Endodermal cell (in vitro differentiated cells): ENCODE measurements around the gene ANKH. TPM values are rescaled to one million over a fixed set of nuclear protein-coding genes. Genes with fewer than 3 reads are reported as not detected.

ENCODE experiments used
- DNase-seq: peaks from one replicate; pipeline ENCODE4 v3.0.0-alpha.2; 2017
- H3K27ac ChIP-seq: 2 replicates; pipeline ENCODE4 v1.5.1; 2013; ENCODE audit warnings: mild to moderate bottlenecking, low read depth, low read length, moderate library complexity
- H3K27me3 ChIP-seq: 2 replicates; pipeline ENCODE4 v1.6.1; 2013; ENCODE audit warnings: mild to moderate bottlenecking, low read length, moderate library complexity; ENCODE audit not compliant: insufficient read depth, control insufficient read depth, poor library complexity, severe bottlenecking
- H3K36me3 ChIP-seq: 2 replicates; pipeline ENCODE4 v1.7.0; 2013; ENCODE audit warnings: mild to moderate bottlenecking, low read length, moderate library complexity; ENCODE audit not compliant: control insufficient read depth, insufficient read depth
- H3K4me1 ChIP-seq: one replicate; pipeline ENCODE4 v1.7.0; 2013; ENCODE audit warnings: low read length; ENCODE audit not compliant: control insufficient read depth, insufficient read depth
- H3K4me3 ChIP-seq: 2 replicates; pipeline ENCODE4 v1.5.1; 2013; ENCODE audit warnings: mild to moderate bottlenecking, low read length, moderate library complexity
- H3K9ac ChIP-seq: 2 replicates; pipeline ENCODE4 v1.6.1; 2013; ENCODE audit warnings: mild to moderate bottlenecking, low read length, moderate library complexity; ENCODE audit not compliant: poor library complexity, severe bottlenecking; ENCODE audit errors: extremely low read depth
- H3K9me3 ChIP-seq: 2 replicates; pipeline ENCODE4 v1.6.1; 2013; ENCODE audit warnings: mild to moderate bottlenecking, low read length, moderate library complexity; ENCODE audit not compliant: control insufficient read depth
- H3K27ac Mint-ChIP-seq: 2 replicates; pipeline ENCODE4 v1.8.0; 2020; ENCODE audit warnings: mixed read lengths
- H3K27me3 Mint-ChIP-seq: 2 replicates; pipeline ENCODE4 v1.8.0; 2021; ENCODE audit warnings: mild to moderate bottlenecking, mixed read lengths; ENCODE audit not compliant: insufficient read depth
- H3K36me3 Mint-ChIP-seq: 2 replicates; pipeline ENCODE4 v1.8.0; 2020; ENCODE audit warnings: low read depth, mixed read lengths
- H3K4me1 Mint-ChIP-seq: 2 replicates; pipeline ENCODE4 v1.8.0; 2020; ENCODE audit warnings: mixed read lengths
- H3K4me3 Mint-ChIP-seq: 2 replicates; pipeline ENCODE4 v1.8.0; 2020; ENCODE audit warnings: mild to moderate bottlenecking, moderate library complexity, mixed read lengths
- H3K9me3 Mint-ChIP-seq: 2 replicates; pipeline ENCODE4 v1.8.0; 2020; ENCODE audit warnings: mild to moderate bottlenecking, mixed read lengths
- WGBS, 2 experiments: methylation state at CpG; one replicate each; pipeline versions ENCODE4 v1.1.5 to v1.1.7; 2013; ENCODE audit warnings: missing lambda C conversion rate in 2 of 2, mixed read lengths in 1 of 2; ENCODE audit not compliant: insufficient coverage in 1 of 2, insufficient read length in 1 of 2; 5-methylcytosine and 5-hydroxymethylcytosine counted together
- total RNA-seq, 2 donors: library from RNA; stranded (reverse); fragmentation: NEBNext Ultra II Directional in 1 of 2; extraction: Animal tissue kit (Norgen Biotek cat#: 25700) in 1 of 2; gene quantifications; 2 replicates in 1 of 2; 3 replicates in 1 of 2; pipeline ENCODE4 v1.2.1, GENCODE V29; 2021
- TF ChIP-seq, protein P1 (sequence below): fragments of 200-600 bp; sonication (generic); conservative IDR thresholded peaks from 2 replicates; pipeline ENCODE4 v1.5.0; 2021; ENCODE audit warnings: antibody characterized with exemption, mild to moderate bottlenecking

Gene ANKH
- total RNA-seq, 2 donors from 2014 or later = 26.5 to 43.4 TPM

GRCh38 chr5:14790911-14791310 is 80.7 kb downstream of the ANKH start:
- Mint-ChIP-seq H3K9me3 (no peaks in the 10 kb centered on the region), H3K36me3 (no peaks in the 10 kb centered on the region), H3K27ac (no peak overlapping the region), H3K27me3 (no peaks in the 10 kb centered on the region), H3K4me1 (peaks cover 17% of the 10 kb centered on the region), H3K4me3 (no peak overlapping the region)
- Histone ChIP-seq H3K4me3 (no peak overlapping the region), H3K4me1 (peaks cover 8% of the 10 kb centered on the region), H3K9me3 (no peaks in the 10 kb centered on the region), H3K36me3 (no peaks in the 10 kb centered on the region), H3K27me3 (no peaks in the 10 kb centered on the region), H3K9ac (no peak overlapping the region), H3K27ac (no peak overlapping the region)
- no peak for DNase-seq
- TF ChIP-seq, protein P1, sequence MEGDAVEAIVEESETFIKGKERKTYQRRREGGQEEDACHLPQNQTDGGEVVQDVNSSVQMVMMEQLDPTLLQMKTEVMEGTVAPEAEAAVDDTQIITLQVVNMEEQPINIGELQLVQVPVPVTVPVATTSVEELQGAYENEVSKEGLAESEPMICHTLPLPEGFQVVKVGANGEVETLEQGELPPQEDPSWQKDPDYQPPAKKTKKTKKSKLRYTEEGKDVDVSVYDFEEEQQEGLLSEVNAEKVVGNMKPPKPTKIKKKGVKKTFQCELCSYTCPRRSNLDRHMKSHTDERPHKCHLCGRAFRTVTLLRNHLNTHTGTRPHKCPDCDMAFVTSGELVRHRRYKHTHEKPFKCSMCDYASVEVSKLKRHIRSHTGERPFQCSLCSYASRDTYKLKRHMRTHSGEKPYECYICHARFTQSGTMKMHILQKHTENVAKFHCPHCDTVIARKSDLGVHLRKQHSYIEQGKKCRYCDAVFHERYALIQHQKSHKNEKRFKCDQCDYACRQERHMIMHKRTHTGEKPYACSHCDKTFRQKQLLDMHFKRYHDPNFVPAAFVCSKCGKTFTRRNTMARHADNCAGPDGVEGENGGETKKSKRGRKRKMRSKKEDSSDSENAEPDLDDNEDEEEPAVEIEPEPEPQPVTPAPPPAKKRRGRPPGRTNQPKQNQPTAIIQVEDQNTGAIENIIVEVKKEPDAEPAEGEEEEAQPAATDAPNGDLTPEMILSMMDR = no peak
- WGBS, 2 experiments = 90 to 95% methylated on average over 3 to 5 of the region's 5 CpGs

DNA sequence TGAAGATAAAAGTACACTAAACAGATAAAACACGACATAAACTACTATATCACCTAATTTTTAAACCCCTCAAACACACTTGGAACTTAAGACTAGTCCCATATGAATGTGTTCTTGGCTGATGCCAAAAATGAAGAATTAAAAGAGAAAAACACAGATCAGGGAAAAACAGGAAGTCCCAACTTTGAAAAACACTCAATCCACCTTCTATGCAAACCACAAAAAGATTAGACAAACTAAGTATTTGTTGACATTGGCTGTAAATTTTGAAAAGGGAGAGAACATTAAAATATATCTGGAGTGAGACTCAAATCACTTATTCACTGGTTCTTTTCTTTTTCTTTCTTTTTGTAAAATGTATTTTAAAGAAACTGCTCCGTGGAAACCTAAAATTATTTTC is 81.4 kb downstream of the ANKH start:
- 79 to 87% methylated on average over 2 of the region's 2 CpGs for WGBS, 2 experiments
- peaks cover 17% of the 10 kb centered on the region for H3K4me1 Mint-ChIP-seq
- TF ChIP-seq, protein P1 = no peak
- Histone ChIP-seq H3K4me1 (peaks cover 8% of the 10 kb centered on the region), H3K9ac (no peak overlapping the region), H3K36me3 (no peaks in the 10 kb centered on the region), H3K9me3 (no peaks in the 10 kb centered on the region), H3K27me3 (no peaks in the 10 kb centered on the region), H3K27ac (no peak overlapping the region), H3K4me3 (no peak overlapping the region)
- H3K27me3 Mint-ChIP-seq = no peaks in the 10 kb centered on the region
- H3K4me3 Mint-ChIP-seq = no peak overlapping the region
- H3K27ac Mint-ChIP-seq = no peak overlapping the region
- DNase-seq = no peak
- no peaks in the 10 kb centered on the region for H3K36me3 Mint-ChIP-seq
- peaks cover 1% of the 10 kb centered on the region for H3K9me3 Mint-ChIP-seq

DNA sequence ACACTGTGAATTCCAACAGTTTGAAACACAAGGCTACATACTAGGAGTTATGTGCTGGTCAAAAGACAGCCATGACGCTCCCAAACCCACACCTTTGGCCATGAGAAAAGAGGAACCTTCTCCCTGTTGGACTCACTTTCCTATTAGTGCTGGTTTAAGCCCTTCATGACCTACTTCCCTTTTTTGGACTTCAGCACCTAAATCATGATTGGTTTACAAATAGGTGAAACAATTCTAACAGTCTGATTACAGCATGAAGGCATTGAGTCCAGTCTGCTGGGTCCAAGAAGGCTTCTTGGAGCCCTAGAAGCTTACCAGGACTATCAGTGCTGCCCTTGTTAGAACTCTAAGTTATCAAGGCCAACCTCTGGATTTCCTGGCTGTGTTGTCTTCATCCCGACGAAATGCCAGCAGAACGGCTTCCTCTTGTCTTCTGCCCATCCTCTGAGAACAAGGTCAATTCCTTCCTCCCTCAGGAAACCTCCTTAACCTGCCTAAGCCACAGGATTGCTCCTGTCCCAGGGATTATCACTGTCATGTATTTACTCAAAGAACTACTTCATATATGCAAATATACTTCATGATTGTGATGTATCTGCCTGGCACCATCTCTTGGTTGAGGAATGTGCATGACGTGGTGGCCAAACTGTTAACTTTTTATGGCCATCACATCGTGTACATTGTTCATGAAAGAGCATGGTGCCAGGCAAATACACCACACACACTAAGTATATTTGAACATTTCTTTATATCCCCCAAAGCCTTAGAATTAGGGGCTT is 83.6 kb downstream of the ANKH start:
- Mint-ChIP-seq H3K36me3 (peaks cover 4% of the 10 kb centered on the region), H3K27me3 (no peaks in the 10 kb centered on the region), H3K9me3 (peaks cover 13% of the 10 kb centered on the region), H3K4me3 (no peak overlapping the region), H3K4me1 (no peaks in the 10 kb centered on the region), H3K27ac (no peak overlapping the region)
- no peak overlapping the region for H3K27ac ChIP-seq
- TF ChIP-seq, protein P1 = no peak
- no peak overlapping the region for H3K4me3 ChIP-seq
- H3K36me3 ChIP-seq = no peaks in the 10 kb centered on the region
- H3K9ac ChIP-seq = no peak overlapping the region
- peaks cover 3% of the 10 kb centered on the region for H3K4me1 ChIP-seq
- 95 to 98% methylated on average over 5 to 6 of the region's 6 CpGs for WGBS, 2 experiments
- peaks cover 8% of the 10 kb centered on the region for H3K9me3 ChIP-seq
- DNase-seq = no peak
- H3K27me3 ChIP-seq = no peaks in the 10 kb centered on the region
